Hepatocyte (in vitro differentiated cells): ENCODE results near the gene PTPRQ. TPM values are rescaled to one million over a fixed set of nuclear protein-coding genes. Genes with fewer than 3 reads are reported as not detected.
"Not testable (repeated sequence)": the region's sequence is repeated elsewhere in the genome, so short reads cannot be mapped to it uniquely, and the experiment has no call there.

ENCODE experiments used
- DNase-seq: peaks from one replicate; pipeline ENCODE4 v3.0.0-alpha.2; 2016; ENCODE audit warnings: low spot score
- H2AFZ ChIP-seq: fragments of 200-600 bp; sonication (generic); 2 replicates; pipeline ENCODE4 v1.6.0; 2016; ENCODE audit warnings: antibody characterized with exemption, mild to moderate bottlenecking
- H3K27ac ChIP-seq: fragments of 200-600 bp; sonication (generic); 2 replicates; pipeline ENCODE4 v1.5.1; 2016; ENCODE audit warnings: mild to moderate bottlenecking
- H3K27me3 ChIP-seq: fragments of 200-600 bp; sonication (generic); 2 replicates; pipeline ENCODE4 v1.6.1; 2016
- H3K36me3 ChIP-seq: fragments of 200-600 bp; sonication (generic); replicated peaks from 2 replicates; pipeline ENCODE4 v1.5.1; 2016; ENCODE audit warnings: low read depth; ENCODE audit not compliant: insufficient read depth
- H3K4me1 ChIP-seq: fragments of 200-600 bp; sonication (generic); 2 replicates; pipeline ENCODE4 v1.5.1; 2016; ENCODE audit warnings: mild to moderate bottlenecking, moderate library complexity; ENCODE audit not compliant: insufficient read depth
- H3K4me2 ChIP-seq: fragments of 200-600 bp; sonication (generic); 2 replicates; pipeline ENCODE4 v1.6.0; 2016
- H3K4me3 ChIP-seq: fragments of 200-600 bp; sonication (generic); 2 replicates; pipeline ENCODE4 v1.5.1; 2016; ENCODE audit warnings: mild to moderate bottlenecking
- H3K79me2 ChIP-seq: fragments of 200-600 bp; sonication (generic); 2 replicates; pipeline ENCODE4 v1.6.0; 2017; ENCODE audit warnings: mild to moderate bottlenecking
- H3K9me2 ChIP-seq: fragments of 200-600 bp; sonication (generic); replicated peaks from 2 replicates; pipeline ENCODE4 v1.6.0; 2017; ENCODE audit warnings: mild to moderate bottlenecking; ENCODE audit not compliant: insufficient read depth
- H3K9me3 ChIP-seq: fragments of 200-600 bp; sonication (generic); 2 replicates; pipeline ENCODE4 v1.5.1; 2016; ENCODE audit warnings: low read depth, mild to moderate bottlenecking
- H4K20me1 ChIP-seq: fragments of 200-600 bp; sonication (generic); 2 replicates; pipeline ENCODE4 v1.6.0; 2016; ENCODE audit warnings: mild to moderate bottlenecking; ENCODE audit not compliant: insufficient read depth, poor library complexity, severe bottlenecking
- EZH2 ChIP-seq: fragments of 200-600 bp; sonication (generic); IDR thresholded peaks from 2 replicates; pipeline ENCODE4 v1.6.1; 2016; ENCODE audit warnings: antibody characterized with exemption, mild to moderate bottlenecking, borderline replicate concordance
- EZH2phosphoT487 ChIP-seq: fragments of 200-600 bp; sonication (generic); IDR thresholded peaks from one replicate; pipeline ENCODE4 v1.6.1; 2018; ENCODE audit warnings: antibody characterized with exemption, mild to moderate bottlenecking, low read depth, moderate library complexity; ENCODE audit not compliant: unreplicated experiment, severe bottlenecking
- whole genome bisulfite sequencing: methylation state at CpG from one replicate; pipeline ENCODE4 v1.1.6; 2016; ENCODE audit warnings: low lambda C conversion rate; ENCODE audit errors: missing lambda C conversion rate; 5-methylcytosine and 5-hydroxymethylcytosine counted together
- polyA plus RNA-seq: library from polyadenylated mRNA; unstranded; fragments of >200 nt; fragmentation: Nextera tagmentation; extraction: Ambion mirVana; gene quantifications from 2 replicates; pipeline ENCODE4 v1.2.1, GENCODE V29; 2016
- total RNA-seq: library from RNA; depleted of rRNA; stranded (reverse); fragments of >200 nt; gene quantifications from 2 replicates; pipeline ENCODE4 v1.2.3, GENCODE V29; 2014
- TF ChIP-seq, protein P1 (sequence below): fragments of 200-600 bp; sonication (generic); IDR thresholded peaks from 2 replicates; pipeline ENCODE4 v1.5.1; 2016; ENCODE audit warnings: antibody characterized with exemption, mild to moderate bottlenecking; ENCODE audit not compliant: poor library complexity

PTPRQ gene
- total and polyA plus RNA-seq, 2 experiments from 2014 or later = 0.03 TPM; not detected in 1

DNA sequence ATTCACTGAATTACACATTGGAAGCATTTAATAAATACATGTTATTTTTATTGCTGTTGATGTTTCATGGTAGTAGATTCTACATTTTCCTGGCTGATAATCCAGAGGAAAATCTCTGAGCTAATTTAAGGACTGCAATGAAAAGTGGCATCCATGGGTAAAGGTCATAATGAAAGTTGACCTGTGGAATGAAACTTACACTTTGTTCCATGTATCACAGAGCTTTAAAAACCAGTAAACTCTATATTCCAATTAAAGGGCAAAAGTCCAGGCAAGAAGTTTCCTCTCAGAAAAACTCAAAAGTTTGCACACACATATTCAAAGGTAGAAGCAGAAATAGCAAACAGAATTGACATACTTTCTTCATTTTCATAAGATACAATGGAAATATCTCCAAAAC, 218.6 kb downstream of the PTPRQ start:
- H3K27me3 ChIP-seq = no peaks in the 10 kb centered on the region
- no peak overlapping the region for H3K27ac ChIP-seq
- H4K20me1 ChIP-seq = no peaks in the 10 kb centered on the region
- no peak overlapping the region for H2AFZ ChIP-seq
- DNase-seq = no peak
- no peak overlapping the region for H3K4me3 ChIP-seq
- H3K9me3 ChIP-seq = no peaks in the 10 kb centered on the region
- no peak overlapping the region for H3K4me2 ChIP-seq
- no peaks in the 10 kb centered on the region for H3K4me1 ChIP-seq
- no peaks in the 10 kb centered on the region for H3K36me3 ChIP-seq
- no peaks in the 10 kb centered on the region for H3K79me2 ChIP-seq
- H3K9me2 ChIP-seq = no peaks in the 10 kb centered on the region
- TF ChIP-seq, protein P1, sequence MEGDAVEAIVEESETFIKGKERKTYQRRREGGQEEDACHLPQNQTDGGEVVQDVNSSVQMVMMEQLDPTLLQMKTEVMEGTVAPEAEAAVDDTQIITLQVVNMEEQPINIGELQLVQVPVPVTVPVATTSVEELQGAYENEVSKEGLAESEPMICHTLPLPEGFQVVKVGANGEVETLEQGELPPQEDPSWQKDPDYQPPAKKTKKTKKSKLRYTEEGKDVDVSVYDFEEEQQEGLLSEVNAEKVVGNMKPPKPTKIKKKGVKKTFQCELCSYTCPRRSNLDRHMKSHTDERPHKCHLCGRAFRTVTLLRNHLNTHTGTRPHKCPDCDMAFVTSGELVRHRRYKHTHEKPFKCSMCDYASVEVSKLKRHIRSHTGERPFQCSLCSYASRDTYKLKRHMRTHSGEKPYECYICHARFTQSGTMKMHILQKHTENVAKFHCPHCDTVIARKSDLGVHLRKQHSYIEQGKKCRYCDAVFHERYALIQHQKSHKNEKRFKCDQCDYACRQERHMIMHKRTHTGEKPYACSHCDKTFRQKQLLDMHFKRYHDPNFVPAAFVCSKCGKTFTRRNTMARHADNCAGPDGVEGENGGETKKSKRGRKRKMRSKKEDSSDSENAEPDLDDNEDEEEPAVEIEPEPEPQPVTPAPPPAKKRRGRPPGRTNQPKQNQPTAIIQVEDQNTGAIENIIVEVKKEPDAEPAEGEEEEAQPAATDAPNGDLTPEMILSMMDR = no peak
- TF ChIP-seq EZH2phosphoT487 (no peak), EZH2 (no peak)

DNA sequence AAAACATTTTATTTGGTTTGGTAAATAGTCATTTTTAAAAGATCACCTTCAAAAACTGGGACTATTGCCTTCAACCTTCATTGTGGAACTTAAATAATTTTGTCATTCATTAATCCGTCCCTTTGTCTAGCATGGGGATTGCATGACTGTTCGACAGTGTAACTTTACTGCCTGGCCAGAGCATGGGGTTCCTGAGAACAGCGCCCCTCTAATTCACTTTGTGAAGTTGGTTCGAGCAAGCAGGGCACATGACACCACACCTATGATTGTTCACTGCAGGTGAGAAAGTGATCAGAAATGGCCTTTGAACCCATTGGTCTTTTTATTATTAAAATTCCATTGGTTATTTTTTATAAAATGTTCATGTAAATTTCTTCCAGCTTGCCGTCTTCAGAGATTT, 226.2 kb downstream of the PTPRQ start:
- Histone ChIP-seq H3K4me3 (no peak overlapping the region), H3K9me3 (no peaks in the 10 kb centered on the region), H3K27ac (no peak overlapping the region), H3K79me2 (no peaks in the 10 kb centered on the region), H2AFZ (no peak overlapping the region), H3K4me1 (no peaks in the 10 kb centered on the region), H3K36me3 (no peaks in the 10 kb centered on the region), H3K27me3 (no peaks in the 10 kb centered on the region), H4K20me1 (no peaks in the 10 kb centered on the region), H3K4me2 (no peak overlapping the region), H3K9me2 (no peaks in the 10 kb centered on the region)
- TF ChIP-seq EZH2phosphoT487 = no peak
- TF ChIP-seq, protein P1 = no peak
- TF ChIP-seq EZH2 = no peak
- 89% methylated on average over 5 of the region's 5 CpGs for WGBS
- DNase-seq = no peak

DNA sequence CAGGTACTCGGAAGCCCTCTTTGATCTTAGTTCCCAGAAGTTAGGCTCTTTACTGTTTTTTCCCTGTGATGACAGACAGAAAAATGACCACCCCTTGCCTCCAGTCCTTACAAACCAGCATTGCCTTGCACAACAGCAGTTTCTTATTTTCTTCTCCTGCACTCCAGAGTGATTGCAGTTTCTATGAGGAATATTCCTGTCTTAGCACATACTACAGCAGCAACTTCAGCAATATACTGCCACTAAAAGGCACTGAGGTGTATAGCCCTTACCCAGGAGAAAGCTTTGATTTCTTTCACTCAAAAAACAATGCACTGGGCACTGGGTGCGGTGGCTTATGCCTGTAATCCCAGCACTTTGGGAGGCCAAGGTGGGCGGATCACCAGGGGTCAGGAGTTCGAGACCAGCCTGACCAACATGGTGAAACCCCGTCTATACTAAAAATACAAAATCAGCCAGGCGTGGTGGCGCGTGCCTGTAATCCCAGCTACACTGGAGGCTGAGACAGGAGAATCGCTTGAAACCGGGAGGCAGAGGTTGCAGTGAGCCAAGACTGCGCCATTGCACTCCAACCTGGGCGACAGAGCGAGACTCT, 232.1 kb downstream of the PTPRQ start:
- not testable (repeated sequence) for H3K4me3 ChIP-seq, H3K27me3 ChIP-seq, H3K79me2 ChIP-seq, H3K4me1 ChIP-seq, H4K20me1 ChIP-seq, H2AFZ ChIP-seq, H3K9me3 ChIP-seq, H3K4me2 ChIP-seq, DNase-seq, H3K27ac ChIP-seq, H3K36me3 ChIP-seq, H3K9me2 ChIP-seq
- TF ChIP-seq, protein P1 = peak; percentile 5
- 95% methylated on average over 13 of the region's 13 CpGs for WGBS

DNA sequence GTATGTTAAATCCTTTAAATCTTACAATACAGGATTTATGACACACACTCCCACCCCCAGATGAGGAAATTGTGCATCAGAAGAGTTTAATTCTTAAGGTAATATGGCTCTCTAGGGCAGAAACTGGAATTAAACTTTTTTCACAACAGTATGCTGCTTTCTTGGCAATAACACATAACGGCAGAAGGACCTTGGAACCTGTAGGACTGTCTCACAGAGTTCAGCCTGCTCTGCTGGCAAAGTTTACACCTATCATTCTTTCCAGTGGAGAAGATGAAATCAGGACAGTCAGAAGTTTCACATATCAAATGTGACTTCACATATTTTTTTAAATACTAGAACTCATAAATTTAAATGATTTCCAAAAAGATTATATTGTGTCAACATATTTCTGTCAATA, 232.8 kb downstream of the PTPRQ start:
- Histone ChIP-seq H3K9me2 (no peaks in the 10 kb centered on the region), H3K4me1 (no peaks in the 10 kb centered on the region), H3K4me2 (no peak overlapping the region), H3K79me2 (no peaks in the 10 kb centered on the region), H3K36me3 (no peaks in the 10 kb centered on the region), H2AFZ (no peak overlapping the region), H3K9me3 (no peaks in the 10 kb centered on the region), H4K20me1 (no peaks in the 10 kb centered on the region), H3K27ac (no peak overlapping the region), H3K4me3 (no peak overlapping the region), H3K27me3 (no peaks in the 10 kb centered on the region)
- no peak for TF ChIP-seq EZH2
- no peak for TF ChIP-seq EZH2phosphoT487
- TF ChIP-seq, protein P1 = no peak
- no peak for DNase-seq
- 69% methylated on average over 1 of the region's 1 CpG for WGBS
